NCI-H345 (cell line): ENCODE data around the gene ZNF485.
A peak's percentile ranks its signal among the peaks of the same experiment; 100 is the strongest.
"Not testable (repeated sequence)": the region's sequence is repeated elsewhere in the genome, so short reads cannot be mapped to it uniquely, and the experiment has no call there.

Experiments
- DNase-seq: peaks from one replicate; lab custom pipeline; 2025; lab: John Stamatoyannopoulos, UW

Gene ZNF485

GRCh38 chr10:43605850-43606322 lies 352 bp upstream of the ZNF485 start:
- DNase-seq = no peak

- DNase-seq = no peak
These were observed 948 bp downstream of the ZNF485 start for GRCh38 chr10:43607199-43607573.

GRCh38 chr10:43610636-43611035 lies 4.4 kb downstream of the ZNF485 start:
- DNase-seq = no peak

GRCh38 chr10:43616697-43617370 lies 10.6 kb downstream of the ZNF485 start:
- DNase-seq = no peak

- no peak for DNase-seq
These were observed 13.1 kb downstream of the ZNF485 start for GRCh38 chr10:43619368-43619767.

GRCh38 chr10:43622038-43622437 lies 15.8 kb downstream of the ZNF485 start:
- no peak for DNase-seq

- DNase-seq = peak; percentile 2
These were observed 17.1 kb downstream of the ZNF485 start for GRCh38 chr10:43623351-43623750.

GRCh38 chr10:43627942-43628341 lies 21.7 kb downstream of the ZNF485 start:
- DNase-seq = no peak

GRCh38 chr10:43628956-43629355 lies 22.7 kb downstream of the ZNF485 start:
- DNase-seq = no peak

GRCh38 chr10:43635816-43636215 lies 29.6 kb downstream of the ZNF485 start:
- not testable (repeated sequence) for DNase-seq

- DNase-seq = no peak
These were observed 34.4 kb downstream of the ZNF485 start for GRCh38 chr10:43640603-43641002.

GRCh38 chr10:43644252-43644651 lies 38.0 kb downstream of the ZNF485 start:
- no peak for DNase-seq

- no peak for DNase-seq
These were observed 39.6 kb downstream of the ZNF485 start for GRCh38 chr10:43645866-43646265.

GRCh38 chr10:43647576-43647975 lies 41.3 kb downstream of the ZNF485 start:
- no peak for DNase-seq

GRCh38 chr10:43648095-43648397 lies 41.8 kb downstream of the ZNF485 start:
- DNase-seq = no peak

- DNase-seq = peak; percentile 81
These were observed 42.4 kb downstream of the ZNF485 start, which contains the start of gene ZNF32 for GRCh38 chr10:43648398-43649184. Gene ZNF32 (minus strand): TSS chr10:43648881. CDS start chr10:43646133, 2,748 bp downstream.

- DNase-seq = no peak
These were observed 42.9 kb downstream of the ZNF485 start for GRCh38 chr10:43649185-43649523.

GRCh38 chr10:43653746-43654145 lies 47.5 kb downstream of the ZNF485 start:
- DNase-seq = no peak

GRCh38 chr10:43655311-43655710 lies 49.1 kb downstream of the ZNF485 start:
- DNase-seq = no peak

- no peak for DNase-seq
These were observed 52.0 kb downstream of the ZNF485 start for GRCh38 chr10:43658227-43658626.

GRCh38 chr10:43665054-43665453 lies 58.8 kb downstream of the ZNF485 start:
- no peak for DNase-seq

- DNase-seq = no peak
These were observed 60.3 kb downstream of the ZNF485 start for GRCh38 chr10:43666552-43666951.

- DNase-seq = no peak
These were observed 61.1 kb downstream of the ZNF485 start for GRCh38 chr10:43667317-43667731.
